PFSK-1 (cell line): ENCODE results near the gene LTBP1.

ENCODE experiments used
- FOXP2 ChIP-seq: optimal IDR thresholded peaks from 2 replicates; pipeline ENCODE3; 2011; ENCODE audit warnings: borderline replicate concordance, control low read depth, inconsistent platforms; ENCODE audit not compliant: insufficient read depth; ENCODE audit errors: extremely low read length, extremely low read depth
- POLR2AphosphoS5 ChIP-seq: IDR thresholded peaks from 2 replicates; pipeline ENCODE4 v1.6.1; 2012; ENCODE audit warnings: low read depth, mild to moderate bottlenecking, control low read depth, low read length, moderate library complexity
- SIN3A ChIP-seq: IDR thresholded peaks from 2 replicates; pipeline ENCODE4 v1.6.1; 2012; ENCODE audit warnings: mild to moderate bottlenecking, low read length, moderate library complexity, borderline replicate concordance; ENCODE audit not compliant: insufficient read depth
- TAF1 ChIP-seq: IDR thresholded peaks from 2 replicates; pipeline ENCODE4 v1.6.1; 2012; ENCODE audit warnings: low read length, control low read depth, borderline replicate concordance; ENCODE audit not compliant: insufficient read depth
- TF ChIP-seq, protein P1 (sequence below), 2 experiments: IDR thresholded peaks; 2 replicates each; pipeline versions ENCODE4 v1.6.1 to v1.8.0; 2011 to 2012; ENCODE audit warnings: low read depth in 2 of 2, low read length in 2 of 2, control low read depth in 1 of 2, inconsistent platforms in 1 of 2, mild to moderate bottlenecking in 1 of 2, moderate library complexity in 1 of 2; ENCODE audit not compliant: insufficient read depth in 1 of 2

DNA sequence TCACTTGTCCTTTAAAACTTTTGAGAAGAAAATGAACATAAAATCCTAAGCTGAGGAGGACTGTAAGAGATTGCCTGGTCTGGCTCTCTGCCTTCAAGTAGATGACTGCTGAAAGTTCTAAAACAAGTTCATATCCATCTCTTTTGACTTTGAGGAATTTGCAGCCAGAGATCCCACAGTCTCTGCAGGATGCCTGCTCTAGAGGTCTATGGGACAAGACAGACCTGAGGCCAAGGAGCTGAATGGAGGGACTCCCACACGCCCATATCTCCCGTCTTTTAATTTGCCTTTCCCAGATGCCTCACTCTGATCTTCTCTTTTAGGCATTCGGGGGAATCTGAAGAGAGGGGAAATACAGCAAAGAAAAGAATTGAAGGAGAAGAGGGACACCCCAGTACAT lies 273.8 kb downstream of the LTBP1 start:
- TF ChIP-seq POLR2AphosphoS5 (no peak), TAF1 (no peak), SIN3A (no peak), FOXP2 (no peak)
- TF ChIP-seq, protein P1, sequence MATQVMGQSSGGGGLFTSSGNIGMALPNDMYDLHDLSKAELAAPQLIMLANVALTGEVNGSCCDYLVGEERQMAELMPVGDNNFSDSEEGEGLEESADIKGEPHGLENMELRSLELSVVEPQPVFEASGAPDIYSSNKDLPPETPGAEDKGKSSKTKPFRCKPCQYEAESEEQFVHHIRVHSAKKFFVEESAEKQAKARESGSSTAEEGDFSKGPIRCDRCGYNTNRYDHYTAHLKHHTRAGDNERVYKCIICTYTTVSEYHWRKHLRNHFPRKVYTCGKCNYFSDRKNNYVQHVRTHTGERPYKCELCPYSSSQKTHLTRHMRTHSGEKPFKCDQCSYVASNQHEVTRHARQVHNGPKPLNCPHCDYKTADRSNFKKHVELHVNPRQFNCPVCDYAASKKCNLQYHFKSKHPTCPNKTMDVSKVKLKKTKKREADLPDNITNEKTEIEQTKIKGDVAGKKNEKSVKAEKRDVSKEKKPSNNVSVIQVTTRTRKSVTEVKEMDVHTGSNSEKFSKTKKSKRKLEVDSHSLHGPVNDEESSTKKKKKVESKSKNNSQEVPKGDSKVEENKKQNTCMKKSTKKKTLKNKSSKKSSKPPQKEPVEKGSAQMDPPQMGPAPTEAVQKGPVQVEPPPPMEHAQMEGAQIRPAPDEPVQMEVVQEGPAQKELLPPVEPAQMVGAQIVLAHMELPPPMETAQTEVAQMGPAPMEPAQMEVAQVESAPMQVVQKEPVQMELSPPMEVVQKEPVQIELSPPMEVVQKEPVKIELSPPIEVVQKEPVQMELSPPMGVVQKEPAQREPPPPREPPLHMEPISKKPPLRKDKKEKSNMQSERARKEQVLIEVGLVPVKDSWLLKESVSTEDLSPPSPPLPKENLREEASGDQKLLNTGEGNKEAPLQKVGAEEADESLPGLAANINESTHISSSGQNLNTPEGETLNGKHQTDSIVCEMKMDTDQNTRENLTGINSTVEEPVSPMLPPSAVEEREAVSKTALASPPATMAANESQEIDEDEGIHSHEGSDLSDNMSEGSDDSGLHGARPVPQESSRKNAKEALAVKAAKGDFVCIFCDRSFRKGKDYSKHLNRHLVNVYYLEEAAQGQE (IDR thresholded peaks at IDR 0.05; ENCODE audit: insufficient read depth in 1 of 2, low read depth in 2 of 2, low read length in 2 of 2), result no peak
